K562 (cell line): ENCODE results near the gene ATP6V1A. TPM values are rescaled to one million over a fixed set of nuclear protein-coding genes. Genes with fewer than 3 reads are reported as not detected.
A peak's percentile ranks its signal among the peaks of the same experiment; 100 is the strongest.

Source experiments
- CHD7 ChIP-seq: fragments of 200-600 bp; sonication (generic); IDR thresholded peaks from one replicate; pipeline ENCODE4 v1.6.1; 2012; ENCODE audit warnings: mild to moderate bottlenecking, low read depth, low read length, inconsistent platforms
- EWSR1 ChIP-seq: fragments of 450-650 bp; IDR thresholded peaks from 2 replicates; pipeline ENCODE4 v1.6.1; 2018; ENCODE audit warnings: borderline replicate concordance, mild to moderate bottlenecking, low read depth, moderate library complexity; ENCODE audit not compliant: partially characterized antibody
- FOXA3 ChIP-seq, 2 experiments: fragments of 450-650 bp in 1 of 2; sonication (generic) in 1 of 2; formaldehyde crosslinking; IDR thresholded peaks in 1 of 2; conservative IDR thresholded peaks in 1 of 2; 2 replicates each; pipeline versions ENCODE4 v1.4.0 to v1.8.0; 2020 to 2022; ENCODE audit warnings: mild to moderate bottlenecking in 2 of 2, missing genetic modification reagents in 1 of 2
- RAD51 ChIP-seq: fragments of 450-650 bp; IDR thresholded peaks from 2 replicates; pipeline ENCODE4 v1.7.1; 2016; ENCODE audit warnings: low read depth, mild to moderate bottlenecking, borderline replicate concordance
- RCOR1 ChIP-seq, 2 experiments: IDR thresholded peaks; 2 replicates each; pipeline ENCODE4 v1.6.1; 2012; ENCODE audit warnings: low read depth in 2 of 2, low read length in 2 of 2, borderline replicate concordance in 1 of 2, improper control_type of control experiment in 1 of 2
- SAFB2 ChIP-seq: fragments of 200-400 bp; formaldehyde crosslinking; IDR thresholded peaks from 2 replicates; pipeline ENCODE4 v1.6.1; 2018; ENCODE audit warnings: borderline replicate concordance, low read length, low read depth, moderate library complexity; ENCODE audit not compliant: severe bottlenecking
- SMAD1 ChIP-seq: fragments of 150-350 bp; IDR thresholded peaks from 2 replicates; pipeline ENCODE4 v1.6.1; 2014; ENCODE audit warnings: low read length, low read depth; ENCODE audit not compliant: partially characterized antibody
- SOX6 ChIP-seq: fragments of 450-650 bp; IDR thresholded peaks from 2 replicates; pipeline ENCODE4 v1.6.1; 2014; ENCODE audit warnings: mild to moderate bottlenecking
- THRB ChIP-seq: fragments of 450-650 bp; formaldehyde crosslinking; conservative IDR thresholded peaks from 2 replicates; pipeline ENCODE4 v1.4.0; 2022; ENCODE audit warnings: mild to moderate bottlenecking, missing genetic modification characterization
- ZEB2 ChIP-seq: fragments of 450-650 bp; IDR thresholded peaks from 2 replicates; pipeline ENCODE4 v1.6.1; 2016
- ZNF134 ChIP-seq: fragments of 250-450 bp; sonication (Bioruptor Pico); conservative IDR thresholded peaks from 2 replicates; pipeline ENCODE4 v1.4.0; 2020
- polyA plus RNA-seq, 8 experiments: library from polyadenylated mRNA; depleted of rRNA in 4 of 8; stranded (reverse) in 5 of 8; unstranded in 3 of 8; fragments of >200 nt; fragmentation: Nextera tagmentation in 2 of 8; fragmentation: Illumina TruSeq in 1 of 8; extraction: Ambion mirVana in 2 of 8; extraction: Trizol in 1 of 8; gene quantifications; 2 replicates each; pipeline versions ENCODE4 v1.2.1 to v1.2.3, GENCODE V29; 2011 to 2014; ENCODE audit warnings: inconsistent platforms in 1 of 8, missing spikeins in 1 of 8
- total RNA-seq, 7 experiments: library from RNA; depleted of rRNA in 6 of 7; stranded (reverse); fragments of >200 nt in 6 of 7; fragmentation: Illumina TruSeq in 2 of 7; extraction: Trizol in 2 of 7; gene quantifications; 2 replicates each; pipeline versions ENCODE4 v1.2.1 to v1.2.3, GENCODE V29; 2011 to 2021; ENCODE audit warnings: low replicate concordance in 1 of 7
- TF ChIP-seq, protein P1 (sequence below), 2 experiments: IDR thresholded peaks; 2 replicates each; pipeline ENCODE4 v1.6.1; 2011; ENCODE audit warnings: borderline replicate concordance in 1 of 2, control low read depth in 1 of 2, low read depth in 1 of 2, low read length in 1 of 2, mild to moderate bottlenecking in 1 of 2, mixed read lengths in 1 of 2, moderate library complexity in 1 of 2; ENCODE audit not compliant: insufficient read depth in 1 of 2, insufficient read length in 1 of 2, poor library complexity in 1 of 2, severe bottlenecking in 1 of 2; ENCODE audit errors: extremely low read depth in 1 of 2

The ATP6V1A gene
- total and polyA plus RNA-seq, 9 of the 15 experiments (the other 6 are each of a cell fraction or from before 2014, with no cell fraction given), result 23.6 to 57.1 (median 39.9) TPM

GRCh38 chr3:113747283-113748046 lies 630 bp downstream of the ATP6V1A start (continued):
- TF ChIP-seq CHD7, result no peak
- TF ChIP-seq SOX6, result peak; percentile 27; the same call in 1 of the 2 replicates
- TF ChIP-seq RAD51, result no peak
- TF ChIP-seq EWSR1, result no peak
- TF ChIP-seq THRB (CRISPR knock-in tag), result no peak
- TF ChIP-seq ZEB2, result peak; percentile 55; the same call in 1 of the 2 replicates
- TF ChIP-seq RCOR1 (IDR thresholded peaks at IDR 0.05; ENCODE audit: borderline replicate concordance in 1 of 2, low read depth in 2 of 2, low read length in 2 of 2), result no peak
- TF ChIP-seq SAFB2, result no peak
- TF ChIP-seq SMAD1, result no peak
- no peak for TF ChIP-seq ZNF134
- no peak for TF ChIP-seq FOXA3 (CRISPR knock-in tag; conservative IDR thresholded peaks at IDR 0.05 in 1 of 2, IDR thresholded peaks at IDR 0.05 in 1 of 2)
- TF ChIP-seq, protein P1, sequence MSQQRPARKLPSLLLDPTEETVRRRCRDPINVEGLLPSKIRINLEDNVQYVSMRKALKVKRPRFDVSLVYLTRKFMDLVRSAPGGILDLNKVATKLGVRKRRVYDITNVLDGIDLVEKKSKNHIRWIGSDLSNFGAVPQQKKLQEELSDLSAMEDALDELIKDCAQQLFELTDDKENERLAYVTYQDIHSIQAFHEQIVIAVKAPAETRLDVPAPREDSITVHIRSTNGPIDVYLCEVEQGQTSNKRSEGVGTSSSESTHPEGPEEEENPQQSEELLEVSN (IDR thresholded peaks at IDR 0.05; ENCODE audit: borderline replicate concordance in 1 of 2, extremely low read depth in 1 of 2, insufficient read depth in 1 of 2, insufficient read length in 1 of 2, low read depth in 1 of 2, low read length in 1 of 2, poor library complexity in 1 of 2, severe bottlenecking in 1 of 2), result peak in 1 of 2 experiments; percentile 14
